HG03175 (cell line): ENCODE measurements around the gene AUTS2.
"Not testable (repeated sequence)": the region's sequence is repeated elsewhere in the genome, so short reads cannot be mapped to it uniquely, and the experiment has no call there.

Experiments used
- ATAC-seq: cut with Tn5 transposase; IDR thresholded peaks from one replicate; pipeline ENCODE4 v1.9.1; 2021; ENCODE audit warnings: mild to moderate bottlenecking, moderate library complexity; ENCODE audit not compliant: unreplicated experiment

Gene AUTS2

GRCh38 chr7:70352088-70352487 lies 753.8 kb downstream of the AUTS2 start:
- ATAC-seq: no peak

- ATAC-seq: no peak
These were observed 754.6 kb downstream of the AUTS2 start for GRCh38 chr7:70352906-70353305.

GRCh38 chr7:70353330-70353945 lies 755.2 kb downstream of the AUTS2 start:
- no peak for ATAC-seq

- ATAC-seq: no peak
These were observed 755.7 kb downstream of the AUTS2 start for GRCh38 chr7:70353946-70354335.

GRCh38 chr7:70354409-70355169 lies 756.3 kb downstream of the AUTS2 start:
- ATAC-seq: no peak

GRCh38 chr7:70355198-70356020 lies 757.1 kb downstream of the AUTS2 start:
- ATAC-seq: no peak

GRCh38 chr7:70356085-70356786 lies 758.0 kb downstream of the AUTS2 start:
- ATAC-seq: no peak

GRCh38 chr7:70356787-70357328 lies 758.6 kb downstream of the AUTS2 start:
- ATAC-seq: no peak

GRCh38 chr7:70360557-70360956 lies 762.3 kb downstream of the AUTS2 start:
- no peak for ATAC-seq

- ATAC-seq: no peak
These were observed 763.5 kb downstream of the AUTS2 start for GRCh38 chr7:70361821-70362220.

- not testable (repeated sequence) for ATAC-seq
These were observed 766.1 kb downstream of the AUTS2 start for GRCh38 chr7:70364393-70364792.

GRCh38 chr7:70371652-70372051 lies 773.4 kb downstream of the AUTS2 start:
- ATAC-seq: no peak

- no peak for ATAC-seq
These were observed 774.7 kb downstream of the AUTS2 start for GRCh38 chr7:70372768-70373515.

GRCh38 chr7:70374772-70375533 lies 776.7 kb downstream of the AUTS2 start:
- ATAC-seq: no peak

GRCh38 chr7:70376561-70377031 lies 778.3 kb downstream of the AUTS2 start:
- ATAC-seq: no peak

GRCh38 chr7:70377957-70378356 lies 779.7 kb downstream of the AUTS2 start:
- ATAC-seq: no peak

GRCh38 chr7:70379210-70379609 lies 780.9 kb downstream of the AUTS2 start:
- no peak for ATAC-seq

GRCh38 chr7:70380421-70381015 lies 782.2 kb downstream of the AUTS2 start:
- no peak for ATAC-seq
